ENCODE data around the gene FUT7. TPM values are rescaled to one million over a fixed set of nuclear protein-coding genes. Genes with fewer than 3 reads are reported as not detected.

FUT7 gene
- total and polyA plus RNA-seq, 9 of the 15 experiments (the other 6 are each of a cell fraction or from before 2014, with no cell fraction given), result not detected

- TF ChIP-seq ZNF592 (IDR thresholded peaks at IDR 0.05) (peak; percentile 100), MAZ (CRISPR knock-in tag; conservative IDR thresholded peaks at IDR 0.05 in 1 of 2, IDR thresholded peaks at IDR 0.05 in 1 of 2) (peak in 1 of 2 experiments; percentile 98; a peak in 2 of 4 replicates), FOSL1 (tag; conservative IDR thresholded peaks at IDR 0.05) (peak; percentile 62), GTF2F1 (IDR thresholded peaks at IDR 0.05; ENCODE audit: low read depth, low read length) (no peak), ZNF274 (IDR thresholded peaks at IDR 0.05; ENCODE audit: borderline replicate concordance, low read depth, low read length) (no peak), NFRKB (IDR thresholded peaks at IDR 0.05; ENCODE audit: low read depth) (0 out of 2 replicates have a peak, but pooled peaks have one; percentile 39), GATAD2A (IDR thresholded peaks at IDR 0.05) (peak; percentile 25; the same call in 1 of the 2 replicates), ZNF212 (CRISPR knock-in tag; IDR thresholded peaks at IDR 0.05) (peak; percentile 98), TFE3 (CRISPR knock-in tag; IDR thresholded peaks at IDR 0.05) (peak; percentile 81), ZNF561 (CRISPR knock-in tag; conservative IDR thresholded peaks at IDR 0.05) (peak; percentile 95), VEZF1 (CRISPR knock-in tag; IDR thresholded peaks at IDR 0.05) (peak; percentile 83), ZSCAN32 (CRISPR knock-in tag; IDR thresholded peaks at IDR 0.05) (peak; percentile 85), ZNF239 (CRISPR knock-in tag; IDR thresholded peaks at IDR 0.05) (peak; percentile 96), NFIX (CRISPR knock-in tag; IDR thresholded peaks at IDR 0.05; ENCODE audit: low read depth) (peak; percentile 70), STAT5A (IDR thresholded peaks at IDR 0.05; ENCODE audit: borderline replicate concordance, low read length) (no peak), ZBTB2 (IDR thresholded peaks at IDR 0.05) (0 out of 2 replicates have a peak, but pooled peaks have one; percentile 19)
Measured at GRCh38 chr9:137074657-137075274, 42.9 kb upstream of the FUT7 start (continued).
